ENCODE results near the gene RNPEP. TPM values are rescaled to one million over a fixed set of nuclear protein-coding genes. Genes with fewer than 3 reads are reported as not detected.

Gene RNPEP
- total and polyA plus RNA-seq, 3 donors from 2014 or later, result 55.4 to 60.4 (median 58.1) TPM

DNA sequence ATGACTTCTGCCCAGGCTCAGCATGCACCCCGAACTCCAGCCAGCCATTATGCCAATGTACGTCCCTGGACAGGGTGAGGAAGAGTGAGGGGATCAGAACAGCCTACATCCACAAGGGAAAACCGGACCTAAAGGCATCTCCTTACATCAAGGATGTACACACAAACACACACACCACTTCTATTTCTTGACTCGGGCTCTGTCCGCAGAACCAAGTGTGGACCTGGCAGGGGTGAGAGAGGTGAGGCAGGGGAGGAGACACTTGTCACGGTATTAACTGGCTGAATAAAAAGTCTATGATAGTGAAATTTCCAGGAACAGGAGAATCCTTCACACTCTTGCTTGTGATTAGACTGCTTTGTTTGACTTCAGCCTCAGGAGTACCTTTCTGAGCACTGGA is 38.4 kb upstream of the RNPEP start:
- peak overlapping the region; percentile 79 to 90 for H3K27ac ChIP-seq
- no peak for DNase-seq
- H3K4me3 ChIP-seq, result peak overlapping the region; percentile 66 to 69
- no peak for TF ChIP-seq POLR2A (IDR thresholded peaks at IDR 0.05)
- H3K27me3 ChIP-seq, result no peaks in the 10 kb centered on the region
- no peaks in the 10 kb centered on the region for H3K36me3 ChIP-seq (ENCODE audit: low read depth, missing control alignments)
- peaks cover 18% of the 10 kb centered on the region for H3K4me1 ChIP-seq
- intact Hi-C loops (cut with DNase I; ENCODE audit: low total_unique reads), result no loop called here
- H3K9me3 ChIP-seq, result no peaks in the 10 kb centered on the region
- WGBS, 2 donors, result 57 to 65% methylated on average over 6 of the region's 6 CpGs

- Histone ChIP-seq H3K9me3 (no peaks in the 10 kb centered on the region), H3K4me3 (peak overlapping the region; percentile 66 to 69), H3K27ac (peak overlapping the region; percentile 79 to 90), H3K27me3 (no peaks in the 10 kb centered on the region), H3K4me1 (peaks cover 22% of the 10 kb centered on the region), H3K36me3 (ENCODE audit: low read depth, missing control alignments) (no peaks in the 10 kb centered on the region)
- intact Hi-C loops (cut with DNase I; ENCODE audit: low total_unique reads), result no loop called here
- DNase-seq, result no peak
- 55 to 71% methylated on average over 2 of the region's 3 CpGs for WGBS, 2 donors
- no peak for TF ChIP-seq POLR2A (IDR thresholded peaks at IDR 0.05)
- TF ChIP-seq, protein P1, sequence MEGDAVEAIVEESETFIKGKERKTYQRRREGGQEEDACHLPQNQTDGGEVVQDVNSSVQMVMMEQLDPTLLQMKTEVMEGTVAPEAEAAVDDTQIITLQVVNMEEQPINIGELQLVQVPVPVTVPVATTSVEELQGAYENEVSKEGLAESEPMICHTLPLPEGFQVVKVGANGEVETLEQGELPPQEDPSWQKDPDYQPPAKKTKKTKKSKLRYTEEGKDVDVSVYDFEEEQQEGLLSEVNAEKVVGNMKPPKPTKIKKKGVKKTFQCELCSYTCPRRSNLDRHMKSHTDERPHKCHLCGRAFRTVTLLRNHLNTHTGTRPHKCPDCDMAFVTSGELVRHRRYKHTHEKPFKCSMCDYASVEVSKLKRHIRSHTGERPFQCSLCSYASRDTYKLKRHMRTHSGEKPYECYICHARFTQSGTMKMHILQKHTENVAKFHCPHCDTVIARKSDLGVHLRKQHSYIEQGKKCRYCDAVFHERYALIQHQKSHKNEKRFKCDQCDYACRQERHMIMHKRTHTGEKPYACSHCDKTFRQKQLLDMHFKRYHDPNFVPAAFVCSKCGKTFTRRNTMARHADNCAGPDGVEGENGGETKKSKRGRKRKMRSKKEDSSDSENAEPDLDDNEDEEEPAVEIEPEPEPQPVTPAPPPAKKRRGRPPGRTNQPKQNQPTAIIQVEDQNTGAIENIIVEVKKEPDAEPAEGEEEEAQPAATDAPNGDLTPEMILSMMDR (IDR thresholded peaks at IDR 0.05), result no peak
Measured at GRCh38 chr1:201944639-201945038, 37.8 kb upstream of the RNPEP start.

DNA sequence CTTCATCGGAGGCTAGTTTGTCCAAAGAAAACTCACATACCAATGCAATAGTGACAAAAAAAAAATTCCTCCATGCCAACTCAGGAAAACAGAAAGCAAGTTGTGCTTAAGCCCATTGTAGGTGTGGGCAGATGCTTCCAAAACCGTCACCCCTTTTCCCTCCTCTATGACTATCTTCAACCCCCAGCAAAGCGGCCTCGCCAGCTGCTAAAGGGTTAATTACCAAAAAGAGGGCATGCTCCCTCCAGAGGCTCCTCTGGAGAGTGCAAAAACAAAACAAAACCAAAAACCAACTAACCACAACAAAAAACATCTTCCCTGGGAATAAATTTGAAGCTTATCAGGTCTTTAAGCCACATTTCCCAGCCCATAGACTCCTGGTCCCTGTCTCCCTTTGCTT is 37.3 kb upstream of the RNPEP start:
- 35 to 48% methylated on average over 4 of the region's 4 CpGs for WGBS, 2 donors
- Histone ChIP-seq H3K27ac (peak overlapping the region; percentile 79 to 90), H3K9me3 (no peaks in the 10 kb centered on the region), H3K4me3 (peak overlapping the region; percentile 66 to 69), H3K36me3 (ENCODE audit: low read depth, missing control alignments) (no peaks in the 10 kb centered on the region), H3K27me3 (no peaks in the 10 kb centered on the region), H3K4me1 (peaks cover 27% of the 10 kb centered on the region)
- DNase-seq, result no peak
- intact Hi-C loops (cut with DNase I; ENCODE audit: low total_unique reads), result no loop called here
- TF ChIP-seq, protein P1 (IDR thresholded peaks at IDR 0.05), result peak; percentile 14 to 24 (median 17)
- no peak for TF ChIP-seq POLR2A (IDR thresholded peaks at IDR 0.05)

DNA sequence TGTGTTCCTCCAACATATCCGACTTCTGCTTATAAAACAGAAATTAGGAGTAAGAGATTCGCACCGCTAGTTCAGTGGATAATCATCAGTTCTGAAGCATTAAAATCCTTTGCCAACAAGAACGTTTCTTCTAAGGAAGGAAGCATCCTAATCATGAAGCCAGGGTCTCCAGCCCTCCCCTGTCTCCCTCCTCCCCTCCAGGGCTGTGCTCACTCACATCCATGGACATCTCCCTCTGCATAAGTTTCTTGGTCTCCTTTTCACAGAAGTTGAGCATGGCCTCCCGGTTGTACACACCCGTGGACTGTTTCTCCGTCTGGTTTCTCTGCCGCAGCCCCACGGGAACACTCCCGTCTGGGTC is 36.6 kb upstream of the RNPEP start:
- Histone ChIP-seq H3K4me1 (peaks cover 20% of the 10 kb centered on the region), H3K36me3 (ENCODE audit: low read depth, missing control alignments) (no peaks in the 10 kb centered on the region), H3K27me3 (no peaks in the 10 kb centered on the region), H3K27ac (peak overlapping the region; percentile 79 to 90), H3K9me3 (no peaks in the 10 kb centered on the region), H3K4me3 (peak overlapping the region; percentile 66 to 69)
- TF ChIP-seq POLR2A (IDR thresholded peaks at IDR 0.05), result no peak
- TF ChIP-seq, protein P1 (IDR thresholded peaks at IDR 0.05), result no peak
- WGBS, 2 donors, result 5 to 10% methylated on average over 10 of the region's 10 CpGs
- intact Hi-C loops (cut with DNase I; ENCODE audit: low total_unique reads), result no loop called here
- no peak for DNase-seq

DNA sequence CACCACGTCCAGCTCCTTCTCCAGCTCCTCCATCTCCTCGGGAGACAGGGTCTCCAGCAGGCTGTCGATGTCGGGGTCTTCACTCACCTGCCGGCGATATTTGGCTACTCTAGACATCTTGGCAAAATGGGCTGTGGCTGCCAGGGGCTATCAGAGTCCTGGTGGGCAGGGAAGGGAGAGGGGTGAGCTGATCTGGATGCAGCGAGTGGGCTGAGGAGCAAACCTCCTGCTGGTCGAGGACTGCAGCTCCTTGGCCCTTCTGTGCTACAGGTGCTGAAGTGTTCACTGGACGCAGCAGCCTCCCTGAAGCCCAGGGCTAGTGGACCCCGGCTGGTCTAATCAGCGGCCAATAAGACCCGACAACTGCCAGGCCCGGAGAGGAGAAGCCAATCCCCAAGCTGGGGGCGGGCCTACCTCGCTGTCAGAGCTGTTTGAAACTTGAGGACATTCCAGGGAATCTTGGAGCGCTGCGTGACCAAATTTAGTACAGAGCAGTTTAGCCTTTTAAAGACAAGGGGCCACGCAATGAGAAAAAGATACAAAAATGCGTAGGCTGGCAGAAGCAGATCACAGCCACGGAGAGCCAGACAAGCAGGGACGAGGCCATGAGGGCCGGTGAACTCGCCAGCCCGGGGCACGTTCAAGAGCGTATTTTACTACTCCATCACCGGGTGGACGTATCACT is 36.1 kb upstream of the RNPEP start, which contains the start of gene LMOD1:
Gene LMOD1 (minus strand): TSS at position 325 of the 685 bp plus-strand sequence. CDS start 208 bp downstream, at position 117.
- 0 to 1% methylated on average over 24 to 28 of the region's 28 CpGs for WGBS, 2 donors

More for the DNA sequence above, 36.1 kb upstream of the RNPEP start, which contains the start of gene LMOD1:
- H3K4me3 ChIP-seq, result peak within 1 kb of the TSS; percentile 66 to 69
- peaks cover 20% of the 10 kb centered on the region for H3K4me1 ChIP-seq
- DNase-seq, result peak; percentile 96
- peak; percentile 87 for TF ChIP-seq POLR2A (IDR thresholded peaks at IDR 0.05)
- TF ChIP-seq, protein P1 (IDR thresholded peaks at IDR 0.05), result no peak
- H3K27me3 ChIP-seq, result no peaks in the 10 kb centered on the region
- H3K27ac ChIP-seq, result peak within 1 kb of the TSS; percentile 79 to 90
- intact Hi-C loops (cut with DNase I; ENCODE audit: low total_unique reads), result no loop called here
- H3K36me3 ChIP-seq (ENCODE audit: low read depth, missing control alignments), result no peaks in the 10 kb centered on the region
- no peaks in the 10 kb centered on the region for H3K9me3 ChIP-seq
